BJ (cell line): ENCODE data around the gene FAIM2. TPM values are rescaled to one million over a fixed set of nuclear protein-coding genes. Genes with fewer than 3 reads are reported as not detected.

Source experiments
- CTCF ChIA-PET: fragments of 350-600 bp; formaldehyde crosslinking; extraction: SDS; loops from one replicate; lab custom pipeline; 2021; ENCODE audit warnings: antibody characterized with exemption, inconsistent platforms; lab: Yijun Ruan, JAX
- POLR2A ChIA-PET: fragments of 300-600 bp; sonication (Branson Sonifier 250); formaldehyde crosslinking; extraction: SDS; loops from one replicate; lab custom pipeline; 2021; ENCODE audit warnings: antibody characterized with exemption; lab: Charles Lee
- DNase-seq: peaks from one replicate; pipeline ENCODE4 v3.0.0-alpha.2; 2011; ENCODE audit warnings: low read depth
- H3K27me3 ChIP-seq: 2 replicates; pipeline ENCODE4 v1.6.0; 2011; ENCODE audit warnings: low read length; ENCODE audit not compliant: control insufficient read depth, insufficient read depth
- H3K36me3 ChIP-seq: 2 replicates; pipeline ENCODE4 v1.5.1; 2011; ENCODE audit warnings: low read length; ENCODE audit not compliant: control insufficient read depth, insufficient read depth
- H3K4me3 ChIP-seq: 2 replicates; pipeline ENCODE4 v1.5.1; 2011; ENCODE audit warnings: low read depth, mild to moderate bottlenecking, control low read depth, low read length
- CTCF ChIP-seq: IDR thresholded peaks from 2 replicates; pipeline ENCODE4 v1.5.1; 2011; ENCODE audit warnings: low read depth, mild to moderate bottlenecking, control low read depth, inconsistent platforms, low read length, moderate library complexity; ENCODE audit not compliant: insufficient read depth
- polyA plus RNA-seq: library from polyadenylated mRNA; depleted of rRNA; stranded (reverse); fragments of >200 nt; gene quantifications from 2 replicates; pipeline ENCODE4 v1.2.3, GENCODE V29; 2011

Gene FAIM2
- polyA plus RNA-seq, 1 experiment, result 3.6 TPM

GRCh38 chr12:49944046-49944445, 40.3 kb upstream of the FAIM2 start:
- Histone ChIP-seq H3K27me3 (peaks cover 5% of the 10 kb centered on the region; the same call in 1 of the 2 replicates), H3K4me3 (no peak overlapping the region), H3K36me3 (no peaks in the 10 kb centered on the region)
- POLR2A ChIA-PET, result no interaction called here
- no peak for TF ChIP-seq CTCF
- CTCF ChIA-PET, result interaction anchor here (0.7 to 2.7 kb wide), 6 partner anchors 12 to 112 kb away, joined by 3 to 14 read pairs (median 3); no protein-coding TSS in a partner anchor
- DNase-seq, result no peak

- CTCF ChIA-PET, result interaction anchor here (0.7 to 2.7 kb wide), 8 partner anchors 12 to 127 kb away, joined by 3 to 14 read pairs (median 4); no protein-coding TSS in a partner anchor
- POLR2A ChIA-PET, result no interaction called here
These were observed 39.9 kb upstream of the FAIM2 start for GRCh38 chr12:49943625-49943960.

GRCh38 chr12:49942921-49943624, 39.4 kb upstream of the FAIM2 start:
- TF ChIP-seq CTCF, result no peak
- ChIA-PET POLR2A (no interaction called here), CTCF (interaction anchor here (0.7 to 2.7 kb wide), 10 partner anchors 12 to 127 kb away, joined by 3 to 14 read pairs (median 4); no protein-coding TSS in a partner anchor)
- Histone ChIP-seq H3K27me3 (peaks cover 4% of the 10 kb centered on the region; the same call in 1 of the 2 replicates), H3K36me3 (no peaks in the 10 kb centered on the region), H3K4me3 (no peak overlapping the region)
- DNase-seq, result no peak

More at GRCh38 chr12:49943625-49943960, 39.9 kb upstream of the FAIM2 start:
- no peak for TF ChIP-seq CTCF
- peaks cover 5% of the 10 kb centered on the region; the same call in 1 of the 2 replicates for H3K27me3 ChIP-seq
- DNase-seq, result no peak
- no peak overlapping the region for H3K4me3 ChIP-seq
- H3K36me3 ChIP-seq, result no peaks in the 10 kb centered on the region

GRCh38 chr12:49942512-49942893, 38.8 kb upstream of the FAIM2 start:
- CTCF ChIA-PET, result interaction anchor here (1.1 to 2.7 kb wide), 5 partner anchors 16 to 128 kb away, joined by 3 to 14 read pairs (median 5); no protein-coding TSS in a partner anchor

More at GRCh38 chr12:49942512-49942893, 38.8 kb upstream of the FAIM2 start:
- 0 out of 2 replicates have a peak, but pooled peaks cover 1% of the 10 kb centered on the region for H3K27me3 ChIP-seq
- no peak for DNase-seq
- no peaks in the 10 kb centered on the region for H3K36me3 ChIP-seq
- no peak overlapping the region for H3K4me3 ChIP-seq
- TF ChIP-seq CTCF, result no peak
- POLR2A ChIA-PET, result no interaction called here
